Thyroid gland (tissue), 4 donors: ENCODE results near the gene LMF2.

Source experiments
- CTCF ChIP-seq, 6 experiments: fragments of 200-600 bp in 3 of 6; fragments of 450-650 bp in 3 of 6; sonication (generic) in 3 of 6; IDR thresholded peaks; one replicate each; pipeline ENCODE4 v1.5.1; 2016 to 2019; ENCODE audit warnings: antibody characterized with exemption in 6 of 6, mild to moderate bottlenecking in 2 of 6, inconsistent platforms in 1 of 6, moderate library complexity in 1 of 6
- POLR2A ChIP-seq, 2 donors: fragments of 450-650 bp; IDR thresholded peaks; one replicate each; pipeline ENCODE4 v1.6.1; 2017; ENCODE audit warnings: antibody characterized with exemption in 2 of 2, mild to moderate bottlenecking in 2 of 2, moderate library complexity in 1 of 2

GRCh38 chr22:50537765-50538164 lies 30.3 kb upstream of the LMF2 start:
- TF ChIP-seq CTCF (IDR thresholded peaks at IDR 0.05) (no peak), POLR2A (IDR thresholded peaks at IDR 0.05) (no peak)
